Prostate gland (tissue), 2 donors: Measurements from ENCODE around the gene MAP3K20.

Experiments
- POLR2AphosphoS5 ChIP-seq: sonication (generic); formaldehyde crosslinking; IDR thresholded peaks from one replicate; pipeline ENCODE4 v1.6.1; 2017; ENCODE audit warnings: antibody characterized with exemption
- TF ChIP-seq, protein P1 (sequence below), 4 experiments: fragments of 200-600 bp in 2 of 4; fragments of 450-650 bp in 2 of 4; sonication (generic) in 2 of 4; IDR thresholded peaks; 1 replicate in 3 of 4; 2 replicates in 1 of 4; pipeline ENCODE4 v1.5.1; 2016 to 2019; ENCODE audit warnings: antibody characterized with exemption in 4 of 4, mild to moderate bottlenecking in 2 of 4, moderate library complexity in 2 of 4

DNA sequence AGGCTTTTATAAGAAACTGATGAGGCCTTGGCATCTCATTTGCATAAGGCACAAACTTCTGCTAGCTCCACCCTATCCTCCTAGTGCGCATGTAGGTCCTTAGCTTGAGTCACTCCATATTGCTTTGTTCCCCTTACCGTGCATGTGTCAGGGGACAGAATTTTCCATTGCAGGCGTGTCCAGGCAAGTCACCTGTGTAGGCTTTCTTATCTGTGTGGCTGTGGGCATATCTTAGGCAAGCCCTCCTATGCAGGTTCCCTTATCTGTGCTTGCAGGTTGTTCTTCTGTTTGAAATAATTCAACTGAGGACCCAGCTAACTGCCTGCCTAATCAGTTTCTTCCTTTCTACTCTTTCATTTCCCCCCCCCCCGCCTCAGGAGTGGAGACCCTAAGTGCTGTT is 215.8 kb downstream of the MAP3K20 start:
- TF ChIP-seq POLR2AphosphoS5 = no peak
- TF ChIP-seq, protein P1, sequence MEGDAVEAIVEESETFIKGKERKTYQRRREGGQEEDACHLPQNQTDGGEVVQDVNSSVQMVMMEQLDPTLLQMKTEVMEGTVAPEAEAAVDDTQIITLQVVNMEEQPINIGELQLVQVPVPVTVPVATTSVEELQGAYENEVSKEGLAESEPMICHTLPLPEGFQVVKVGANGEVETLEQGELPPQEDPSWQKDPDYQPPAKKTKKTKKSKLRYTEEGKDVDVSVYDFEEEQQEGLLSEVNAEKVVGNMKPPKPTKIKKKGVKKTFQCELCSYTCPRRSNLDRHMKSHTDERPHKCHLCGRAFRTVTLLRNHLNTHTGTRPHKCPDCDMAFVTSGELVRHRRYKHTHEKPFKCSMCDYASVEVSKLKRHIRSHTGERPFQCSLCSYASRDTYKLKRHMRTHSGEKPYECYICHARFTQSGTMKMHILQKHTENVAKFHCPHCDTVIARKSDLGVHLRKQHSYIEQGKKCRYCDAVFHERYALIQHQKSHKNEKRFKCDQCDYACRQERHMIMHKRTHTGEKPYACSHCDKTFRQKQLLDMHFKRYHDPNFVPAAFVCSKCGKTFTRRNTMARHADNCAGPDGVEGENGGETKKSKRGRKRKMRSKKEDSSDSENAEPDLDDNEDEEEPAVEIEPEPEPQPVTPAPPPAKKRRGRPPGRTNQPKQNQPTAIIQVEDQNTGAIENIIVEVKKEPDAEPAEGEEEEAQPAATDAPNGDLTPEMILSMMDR (IDR thresholded peaks at IDR 0.05) = no peak
